B cell (primary cell): Measurements from ENCODE around the gene RNF44. TPM values are rescaled to one million over a fixed set of nuclear protein-coding genes. Genes with fewer than 3 reads are reported as not detected.

Experiments
- ATAC-seq: fragments of 200-7000 bp; cut with Tn5 transposase; one replicate; pipeline ENCODE4 v1.10.0; 2021; ENCODE audit warnings: low read depth, mild to moderate bottlenecking, moderate number of reproducible peaks, moderate library complexity
- CTCF ChIA-PET: fragments of 350-600 bp; sonication (Branson Sonifier 250); formaldehyde crosslinking; loops from one replicate; lab custom pipeline; 2021; ENCODE audit warnings: antibody characterized with exemption, inconsistent platforms; lab: Charles Lee
- POLR2A ChIA-PET: fragments of 350-600 bp; sonication (Branson Sonifier 250); formaldehyde crosslinking; loops from one replicate; lab custom pipeline; 2021; ENCODE audit warnings: antibody characterized with exemption; lab: Charles Lee
- DNase-seq: peaks from one replicate; pipeline ENCODE4 v3.0.0; 2013
- H2AFZ ChIP-seq: 2 replicates; pipeline ENCODE4 v1.6.1; 2012; ENCODE audit warnings: mild to moderate bottlenecking, low read depth, low read length; ENCODE audit not compliant: insufficient read depth, poor library complexity, severe bottlenecking
- H3K27ac ChIP-seq, 2 donors: 1 replicate in 1 of 2; 2 replicates in 1 of 2; pipeline ENCODE4 v1.5.1; 2012 to 2013; ENCODE audit warnings: low read length in 2 of 2, mild to moderate bottlenecking in 2 of 2, moderate library complexity in 1 of 2
- H3K27me3 ChIP-seq, 4 experiments: fragments of 200-600 bp in 1 of 4; sonication (generic) in 1 of 4; replicated peaks in 1 of 4; 1 replicate in 2 of 4; 2 replicates in 2 of 4; pipeline versions ENCODE4 v1.6.1 to v1.7.0; 2013 to 2016; ENCODE audit warnings: low read length in 3 of 4, mild to moderate bottlenecking in 2 of 4, mixed read lengths in 1 of 4, moderate library complexity in 1 of 4; ENCODE audit not compliant: insufficient read depth in 4 of 4, control insufficient read depth in 3 of 4; ENCODE audit errors: control extremely low read depth in 1 of 4
- H3K36me3 ChIP-seq, 2 experiments: replicated peaks in 1 of 2; 1 replicate in 1 of 2; 2 replicates in 1 of 2; pipeline versions ENCODE4 v1.6.1 to v1.7.1; 2013; ENCODE audit warnings: low read length in 1 of 2; ENCODE audit not compliant: insufficient read depth in 2 of 2, control insufficient read depth in 1 of 2; ENCODE audit errors: control extremely low read depth in 1 of 2, extremely low read depth in 1 of 2
- H3K4me1 ChIP-seq, 2 donors: fragments of 200-600 bp in 1 of 2; sonication (generic) in 1 of 2; 1 replicate in 1 of 2; 2 replicates in 1 of 2; pipeline versions ENCODE4 v1.5.1 to v1.6.1; 2013 to 2017; ENCODE audit warnings: low read length in 2 of 2; ENCODE audit not compliant: control insufficient read depth in 2 of 2, insufficient read depth in 2 of 2
- H3K4me2 ChIP-seq: replicated peaks from 2 replicates; pipeline ENCODE3; 2012; ENCODE audit warnings: mild to moderate bottlenecking, low read depth, low read length; ENCODE audit not compliant: poor library complexity, severe bottlenecking
- H3K4me3 ChIP-seq, 5 experiments: fragments of 200-600 bp in 1 of 5; sonication (generic) in 1 of 5; 1 replicate in 3 of 5; 2 replicates in 2 of 5; pipeline versions ENCODE4 v1.5.1 to v1.7.0; 2011 to 2016; ENCODE audit warnings: low read length in 4 of 5, mild to moderate bottlenecking in 4 of 5, low read depth in 2 of 5, control low read depth in 1 of 5, moderate library complexity in 1 of 5; ENCODE audit not compliant: insufficient read depth in 1 of 5; ENCODE audit errors: control extremely low read depth in 1 of 5, extremely low read depth in 1 of 5
- H3K79me2 ChIP-seq: fragments of 200-600 bp; sonication (generic); one replicate; pipeline ENCODE4 v1.6.0; 2016; ENCODE audit warnings: low read length; ENCODE audit not compliant: control insufficient read depth, insufficient read depth
- H3K9ac ChIP-seq: fragments of 200-600 bp; sonication (generic); 2 replicates; pipeline ENCODE4 v1.6.1; 2017; ENCODE audit warnings: mild to moderate bottlenecking, low read length, moderate library complexity
- H3K9me3 ChIP-seq, 3 donors: one replicate each; pipeline versions ENCODE4 v1.6.1 to v1.7.1; 2013; ENCODE audit warnings: low read length in 2 of 3; ENCODE audit not compliant: control insufficient read depth in 2 of 3, insufficient read depth in 1 of 3; ENCODE audit errors: control extremely low read depth in 1 of 3
- H4K20me1 ChIP-seq: 2 replicates; pipeline ENCODE4 v1.6.0; 2012; ENCODE audit warnings: mild to moderate bottlenecking, low read length; ENCODE audit not compliant: insufficient read depth, control insufficient read depth, poor library complexity, severe bottlenecking
- H3K27ac Mint-ChIP-seq: one replicate; pipeline ENCODE4 v1.8.0; 2021; ENCODE audit warnings: mixed read lengths
- H3K27me3 Mint-ChIP-seq: one replicate; pipeline ENCODE4 v1.8.0; 2021; ENCODE audit warnings: mixed read lengths
- H3K4me1 Mint-ChIP-seq: one replicate; pipeline ENCODE4 v1.8.0; 2021; ENCODE audit warnings: mixed read lengths
- H3K4me3 Mint-ChIP-seq: one replicate; pipeline ENCODE4 v1.8.0; 2021; ENCODE audit warnings: mixed read lengths
- H3K9me3 Mint-ChIP-seq: one replicate; pipeline ENCODE4 v1.8.0; 2022; ENCODE audit warnings: mixed read lengths; ENCODE audit not compliant: insufficient read depth
- EZH2 ChIP-seq: IDR thresholded peaks from 2 replicates; pipeline ENCODE4 v1.6.1; 2012; ENCODE audit warnings: borderline replicate concordance, low read depth, mild to moderate bottlenecking, moderate library complexity, low read length; ENCODE audit not compliant: insufficient read depth, poor library complexity, severe bottlenecking
- WGBS: methylation state at CpG from one replicate; pipeline ENCODE4 v1.1.5; 2013; ENCODE audit warnings: missing lambda C conversion rate; ENCODE audit not compliant: insufficient coverage; 5-methylcytosine and 5-hydroxymethylcytosine counted together
- intact Hi-C: fragments of 100-400 bp; cut with micrococcal nuclease; formaldehyde crosslinking; loops from one replicate; pipeline ENCODE4 v1.10.0; 2022
- polyA plus RNA-seq: library from polyadenylated mRNA; depleted of rRNA; stranded (reverse); fragments of >200 nt; gene quantifications from 2 replicates; pipeline ENCODE4 v1.2.3, GENCODE V29; 2012
- total RNA-seq, 2 donors: library from RNA; stranded (reverse); fragments of 120-200 nt in 1 of 2; gene quantifications; 1 replicate in 1 of 2; 2 replicates in 1 of 2; pipeline versions ENCODE4 v1.2.3 to v1.2.4, GENCODE V29; 2013 to 2022
- TF ChIP-seq, protein P1 (sequence below): fragments of 200-600 bp; IDR thresholded peaks from one replicate; pipeline ENCODE4 v1.8.0; 2022; ENCODE audit warnings: antibody characterized with exemption, mild to moderate bottlenecking

Gene RNF44
- total and polyA plus RNA-seq, 2 donors (not counting 1 experiment from before 2014, with no cell fraction given) = 220 to 262 TPM

DNA sequence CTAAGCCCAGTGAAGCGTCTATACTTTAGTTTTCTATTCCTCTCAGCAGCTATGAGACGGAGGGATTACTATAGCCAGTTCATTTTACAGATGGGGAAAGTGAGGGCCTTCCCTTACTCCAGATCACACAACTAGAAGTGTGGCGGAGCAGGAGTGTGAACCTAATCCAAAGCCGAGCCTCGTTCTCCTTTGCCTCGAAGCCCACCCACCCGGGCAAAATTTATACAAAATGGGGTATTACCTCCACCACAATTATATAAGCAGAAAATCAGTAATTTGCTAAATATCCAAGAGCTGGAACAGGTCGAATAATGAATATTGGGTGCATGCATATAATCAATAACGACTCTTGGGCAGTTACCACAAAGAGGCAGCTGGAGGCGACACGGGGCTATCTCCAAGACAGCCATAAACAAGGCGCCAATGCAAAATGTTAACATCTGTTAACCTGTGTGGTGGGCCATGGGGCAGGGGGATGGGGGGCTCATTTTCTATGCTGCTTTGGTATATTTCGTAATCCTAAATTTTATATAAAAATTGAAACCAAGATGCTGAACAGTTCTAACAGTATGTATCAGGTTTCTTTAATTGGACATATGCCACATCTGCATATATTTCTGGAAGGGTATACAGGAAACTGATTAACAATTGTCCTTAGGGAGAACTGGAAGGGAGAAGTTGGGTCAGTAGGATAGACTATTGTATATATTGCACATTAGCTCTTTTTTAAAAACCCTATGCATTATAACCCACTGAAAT, 1.2 kb upstream of the RNF44 start:
- intact Hi-C loops = no loop called here
- H3K9me3 Mint-ChIP-seq = no peaks in the 10 kb centered on the region
- TF ChIP-seq EZH2 = no peak
- TF ChIP-seq, protein P1, sequence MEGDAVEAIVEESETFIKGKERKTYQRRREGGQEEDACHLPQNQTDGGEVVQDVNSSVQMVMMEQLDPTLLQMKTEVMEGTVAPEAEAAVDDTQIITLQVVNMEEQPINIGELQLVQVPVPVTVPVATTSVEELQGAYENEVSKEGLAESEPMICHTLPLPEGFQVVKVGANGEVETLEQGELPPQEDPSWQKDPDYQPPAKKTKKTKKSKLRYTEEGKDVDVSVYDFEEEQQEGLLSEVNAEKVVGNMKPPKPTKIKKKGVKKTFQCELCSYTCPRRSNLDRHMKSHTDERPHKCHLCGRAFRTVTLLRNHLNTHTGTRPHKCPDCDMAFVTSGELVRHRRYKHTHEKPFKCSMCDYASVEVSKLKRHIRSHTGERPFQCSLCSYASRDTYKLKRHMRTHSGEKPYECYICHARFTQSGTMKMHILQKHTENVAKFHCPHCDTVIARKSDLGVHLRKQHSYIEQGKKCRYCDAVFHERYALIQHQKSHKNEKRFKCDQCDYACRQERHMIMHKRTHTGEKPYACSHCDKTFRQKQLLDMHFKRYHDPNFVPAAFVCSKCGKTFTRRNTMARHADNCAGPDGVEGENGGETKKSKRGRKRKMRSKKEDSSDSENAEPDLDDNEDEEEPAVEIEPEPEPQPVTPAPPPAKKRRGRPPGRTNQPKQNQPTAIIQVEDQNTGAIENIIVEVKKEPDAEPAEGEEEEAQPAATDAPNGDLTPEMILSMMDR = no peak
- Histone ChIP-seq H3K4me1 (peaks cover 45 to 53% of the 10 kb centered on the region in 2 donors), H3K4me3 (peak overlapping the region in 4 of 5 experiments; percentile 13 to 100 (median 64)), H2AFZ (peak overlapping the region; percentile 77), H3K27me3 (no peaks in the 10 kb centered on the region), H3K9ac (peak overlapping the region; percentile 40), H4K20me1 (peaks cover 36% of the 10 kb centered on the region), H3K36me3 (peaks cover 0 to 13% of the 10 kb centered on the region in 2 experiments), H3K27ac (peak overlapping the region; percentile 93 to 99), H3K79me2 (peaks cover 43% of the 10 kb centered on the region), H3K4me2 (peak overlapping the region; percentile 92), H3K9me3 (peaks cover 0 to 8% (median 0%) of the 10 kb centered on the region in 3 donors)
- DNase-seq (no peak), ATAC-seq (no peak)
- POLR2A ChIA-PET = interaction anchor here (1.0 to 4.1 kb wide), 6 partner anchors 10 to 150 kb away, joined by 4 to 30 read pairs (median 8); partner anchors contain the start of genes CLTB, FAF2, HIGD2A and NOP16
- peak overlapping the region; percentile 100 for H3K27ac Mint-ChIP-seq
- H3K4me3 Mint-ChIP-seq = peak overlapping the region; percentile 99
- H3K4me1 Mint-ChIP-seq = peaks cover 65% of the 10 kb centered on the region
- WGBS = 64% methylated on average over 3 of the region's 13 CpGs
- no peaks in the 10 kb centered on the region for H3K27me3 Mint-ChIP-seq
- CTCF ChIA-PET = interaction anchor here (0.9 to 5.3 kb wide), 8 partner anchors 9 to 176 kb away, joined by 3 to 33 read pairs (median 4); partner anchors contain the start of genes CLTB, FAF2 and TSPAN17
